Hepatocyte (in vitro differentiated cells): ENCODE measurements around the gene PDE4D.

Experiments used
- EZH2 ChIP-seq: fragments of 200-600 bp; sonication (generic); IDR thresholded peaks from 2 replicates; pipeline ENCODE4 v1.6.1; 2016; ENCODE audit warnings: antibody characterized with exemption, mild to moderate bottlenecking, borderline replicate concordance
- EZH2phosphoT487 ChIP-seq: fragments of 200-600 bp; sonication (generic); IDR thresholded peaks from one replicate; pipeline ENCODE4 v1.6.1; 2018; ENCODE audit warnings: antibody characterized with exemption, mild to moderate bottlenecking, low read depth, moderate library complexity; ENCODE audit not compliant: unreplicated experiment, severe bottlenecking
- TF ChIP-seq, protein P1 (sequence below): fragments of 200-600 bp; sonication (generic); IDR thresholded peaks from 2 replicates; pipeline ENCODE4 v1.5.1; 2016; ENCODE audit warnings: antibody characterized with exemption, mild to moderate bottlenecking; ENCODE audit not compliant: poor library complexity

DNA sequence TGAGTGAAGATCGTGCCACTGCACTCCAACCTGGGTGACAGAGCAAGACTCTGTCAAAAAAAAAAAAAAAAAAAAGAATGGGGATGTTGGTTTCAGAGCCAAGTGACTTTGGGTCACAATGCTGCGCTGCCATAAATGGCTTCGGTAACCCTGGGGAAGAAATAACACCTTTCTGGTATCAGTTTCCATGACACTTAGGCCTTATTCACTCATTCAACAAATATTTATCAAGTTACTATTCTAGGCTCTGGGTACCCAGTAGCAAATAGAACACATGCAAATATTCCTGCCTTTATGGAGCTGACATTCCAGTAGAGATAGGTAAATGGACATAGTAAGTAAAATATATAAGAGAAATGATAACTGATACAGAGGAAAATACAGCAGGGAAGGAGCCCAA lies 454.2 kb downstream of the PDE4D start:
- TF ChIP-seq, protein P1, sequence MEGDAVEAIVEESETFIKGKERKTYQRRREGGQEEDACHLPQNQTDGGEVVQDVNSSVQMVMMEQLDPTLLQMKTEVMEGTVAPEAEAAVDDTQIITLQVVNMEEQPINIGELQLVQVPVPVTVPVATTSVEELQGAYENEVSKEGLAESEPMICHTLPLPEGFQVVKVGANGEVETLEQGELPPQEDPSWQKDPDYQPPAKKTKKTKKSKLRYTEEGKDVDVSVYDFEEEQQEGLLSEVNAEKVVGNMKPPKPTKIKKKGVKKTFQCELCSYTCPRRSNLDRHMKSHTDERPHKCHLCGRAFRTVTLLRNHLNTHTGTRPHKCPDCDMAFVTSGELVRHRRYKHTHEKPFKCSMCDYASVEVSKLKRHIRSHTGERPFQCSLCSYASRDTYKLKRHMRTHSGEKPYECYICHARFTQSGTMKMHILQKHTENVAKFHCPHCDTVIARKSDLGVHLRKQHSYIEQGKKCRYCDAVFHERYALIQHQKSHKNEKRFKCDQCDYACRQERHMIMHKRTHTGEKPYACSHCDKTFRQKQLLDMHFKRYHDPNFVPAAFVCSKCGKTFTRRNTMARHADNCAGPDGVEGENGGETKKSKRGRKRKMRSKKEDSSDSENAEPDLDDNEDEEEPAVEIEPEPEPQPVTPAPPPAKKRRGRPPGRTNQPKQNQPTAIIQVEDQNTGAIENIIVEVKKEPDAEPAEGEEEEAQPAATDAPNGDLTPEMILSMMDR = no peak
- no peak for TF ChIP-seq EZH2
- no peak for TF ChIP-seq EZH2phosphoT487
